Measurements from ENCODE around the gene SLC7A8.

- TF ChIP-seq CTCF (conservative IDR thresholded peaks at IDR 0.05 in 1 of 2, IDR thresholded peaks at IDR 0.05 in 1 of 2; ENCODE audit: low read depth in 1 of 2, low read length in 2 of 2), result no peak
- no peak for TF ChIP-seq EZH2 (IDR thresholded peaks at IDR 0.05; ENCODE audit: low read length, missing control alignments)
These were observed 18.5 kb upstream of the SLC7A8 start for GRCh38 chr14:23202001-23202400.
